ENCODE measurements around the gene ISOC1. TPM values are rescaled to one million over a fixed set of nuclear protein-coding genes. Genes with fewer than 3 reads are reported as not detected.

The ISOC1 gene
- total RNA-seq, 1 donor from 2014 or later: 5.1 TPM

- Histone ChIP-seq H3K27me3 (no peaks in the 10 kb centered on the region), H3K36me3 (peaks cover 0 to 3% of the 10 kb centered on the region in 2 donors), H3K27ac (no peak overlapping the region), H3K9me3 (no peaks in the 10 kb centered on the region), H3K4me3 (no peak overlapping the region), H3K4me1 (no peaks in the 10 kb centered on the region)
- intact Hi-C loops (cut with DNase I): no loop called here
- TF ChIP-seq CTCF (IDR thresholded peaks at IDR 0.05): no peak
- no peak for DNase-seq (ENCODE audit: low spot score in 2 of 2)
Measured at GRCh38 chr5:129120158-129120581, 25.6 kb downstream of the ISOC1 start.

- H3K27ac ChIP-seq: no peak overlapping the region
- no peaks in the 10 kb centered on the region for H3K9me3 ChIP-seq
- intact Hi-C loops (cut with DNase I): no loop called here
- no peaks in the 10 kb centered on the region for H3K36me3 ChIP-seq
- no peaks in the 10 kb centered on the region for H3K27me3 ChIP-seq
- no peak overlapping the region for H3K4me3 ChIP-seq
- no peak for DNase-seq (ENCODE audit: low spot score in 2 of 2)
- H3K4me1 ChIP-seq: no peaks in the 10 kb centered on the region
- no peak for TF ChIP-seq CTCF (IDR thresholded peaks at IDR 0.05)
Measured at GRCh38 chr5:129122560-129122959, 28.0 kb downstream of the ISOC1 start.

- Histone ChIP-seq H3K9me3 (no peaks in the 10 kb centered on the region), H3K36me3 (no peaks in the 10 kb centered on the region), H3K27ac (no peak overlapping the region), H3K27me3 (no peaks in the 10 kb centered on the region), H3K4me1 (no peaks in the 10 kb centered on the region), H3K4me3 (no peak overlapping the region)
- DNase-seq (ENCODE audit: low spot score in 2 of 2): no peak
- intact Hi-C loops (cut with DNase I): no loop called here
- TF ChIP-seq CTCF (IDR thresholded peaks at IDR 0.05): no peak
Measured at GRCh38 chr5:129124608-129125007, 30.1 kb downstream of the ISOC1 start.

- no peaks in the 10 kb centered on the region for H3K4me1 ChIP-seq
- no peaks in the 10 kb centered on the region for H3K27me3 ChIP-seq
- TF ChIP-seq CTCF (IDR thresholded peaks at IDR 0.05): no peak
- no peaks in the 10 kb centered on the region for H3K9me3 ChIP-seq
- intact Hi-C loops (cut with DNase I): no loop called here
- H3K36me3 ChIP-seq: no peaks in the 10 kb centered on the region
- H3K4me3 ChIP-seq: no peak overlapping the region
- no peak overlapping the region for H3K27ac ChIP-seq
- no peak for DNase-seq (ENCODE audit: low spot score in 2 of 2)
Measured at GRCh38 chr5:129125819-129126218, 31.3 kb downstream of the ISOC1 start.

GRCh38 chr5:129133553-129133952, 39.0 kb downstream of the ISOC1 start:
- intact Hi-C loops (cut with DNase I): no loop called here
- H3K27ac ChIP-seq: no peak overlapping the region
- no peaks in the 10 kb centered on the region for H3K9me3 ChIP-seq
- no peak for DNase-seq (ENCODE audit: low spot score in 2 of 2)
- no peaks in the 10 kb centered on the region for H3K27me3 ChIP-seq
- TF ChIP-seq CTCF (IDR thresholded peaks at IDR 0.05): no peak
- H3K4me3 ChIP-seq: no peak overlapping the region
- no peaks in the 10 kb centered on the region for H3K4me1 ChIP-seq
- no peaks in the 10 kb centered on the region for H3K36me3 ChIP-seq

- no peaks in the 10 kb centered on the region for H3K9me3 ChIP-seq
- no peaks in the 10 kb centered on the region for H3K4me1 ChIP-seq
- no peak overlapping the region for H3K4me3 ChIP-seq
- DNase-seq (ENCODE audit: low spot score in 2 of 2): no peak
- intact Hi-C loops (cut with DNase I): no loop called here
- TF ChIP-seq CTCF (IDR thresholded peaks at IDR 0.05): no peak
- no peaks in the 10 kb centered on the region for H3K27me3 ChIP-seq
- H3K36me3 ChIP-seq: no peaks in the 10 kb centered on the region
- H3K27ac ChIP-seq: no peak overlapping the region
Measured at GRCh38 chr5:129135633-129136032, 41.1 kb downstream of the ISOC1 start.

All from ascending aorta (tissue), 2 donors.